Endodermal cell (in vitro differentiated cells): ENCODE results near the gene KCNH8. TPM values are rescaled to one million over a fixed set of nuclear protein-coding genes. Genes with fewer than 3 reads are reported as not detected.

ENCODE experiments used
- DNase-seq: peaks from one replicate; pipeline ENCODE4 v3.0.0-alpha.2; 2017
- H3K27ac ChIP-seq: 2 replicates; pipeline ENCODE4 v1.5.1; 2013; ENCODE audit warnings: mild to moderate bottlenecking, low read depth, low read length, moderate library complexity
- H3K27me3 ChIP-seq: 2 replicates; pipeline ENCODE4 v1.6.1; 2013; ENCODE audit warnings: mild to moderate bottlenecking, low read length, moderate library complexity; ENCODE audit not compliant: insufficient read depth, control insufficient read depth, poor library complexity, severe bottlenecking
- H3K36me3 ChIP-seq: 2 replicates; pipeline ENCODE4 v1.7.0; 2013; ENCODE audit warnings: mild to moderate bottlenecking, low read length, moderate library complexity; ENCODE audit not compliant: control insufficient read depth, insufficient read depth
- H3K4me1 ChIP-seq: one replicate; pipeline ENCODE4 v1.7.0; 2013; ENCODE audit warnings: low read length; ENCODE audit not compliant: control insufficient read depth, insufficient read depth
- H3K4me3 ChIP-seq: 2 replicates; pipeline ENCODE4 v1.5.1; 2013; ENCODE audit warnings: mild to moderate bottlenecking, low read length, moderate library complexity
- H3K9ac ChIP-seq: 2 replicates; pipeline ENCODE4 v1.6.1; 2013; ENCODE audit warnings: mild to moderate bottlenecking, low read length, moderate library complexity; ENCODE audit not compliant: poor library complexity, severe bottlenecking; ENCODE audit errors: extremely low read depth
- H3K9me3 ChIP-seq: 2 replicates; pipeline ENCODE4 v1.6.1; 2013; ENCODE audit warnings: mild to moderate bottlenecking, low read length, moderate library complexity; ENCODE audit not compliant: control insufficient read depth
- H3K27ac Mint-ChIP-seq: 2 replicates; pipeline ENCODE4 v1.8.0; 2020; ENCODE audit warnings: mixed read lengths
- H3K27me3 Mint-ChIP-seq: 2 replicates; pipeline ENCODE4 v1.8.0; 2021; ENCODE audit warnings: mild to moderate bottlenecking, mixed read lengths; ENCODE audit not compliant: insufficient read depth
- H3K36me3 Mint-ChIP-seq: 2 replicates; pipeline ENCODE4 v1.8.0; 2020; ENCODE audit warnings: low read depth, mixed read lengths
- H3K4me1 Mint-ChIP-seq: 2 replicates; pipeline ENCODE4 v1.8.0; 2020; ENCODE audit warnings: mixed read lengths
- H3K4me3 Mint-ChIP-seq: 2 replicates; pipeline ENCODE4 v1.8.0; 2020; ENCODE audit warnings: mild to moderate bottlenecking, moderate library complexity, mixed read lengths
- H3K9me3 Mint-ChIP-seq: 2 replicates; pipeline ENCODE4 v1.8.0; 2020; ENCODE audit warnings: mild to moderate bottlenecking, mixed read lengths
- WGBS, 2 experiments: methylation state at CpG; one replicate each; pipeline versions ENCODE4 v1.1.5 to v1.1.7; 2013; ENCODE audit warnings: missing lambda C conversion rate in 2 of 2, mixed read lengths in 1 of 2; ENCODE audit not compliant: insufficient coverage in 1 of 2, insufficient read length in 1 of 2; 5-methylcytosine and 5-hydroxymethylcytosine counted together
- total RNA-seq, 2 donors: library from RNA; stranded (reverse); fragmentation: NEBNext Ultra II Directional in 1 of 2; extraction: Animal tissue kit (Norgen Biotek cat#: 25700) in 1 of 2; gene quantifications; 2 replicates in 1 of 2; 3 replicates in 1 of 2; pipeline ENCODE4 v1.2.1, GENCODE V29; 2021
- TF ChIP-seq, protein P1 (sequence below): fragments of 200-600 bp; sonication (generic); conservative IDR thresholded peaks from 2 replicates; pipeline ENCODE4 v1.5.0; 2021; ENCODE audit warnings: antibody characterized with exemption, mild to moderate bottlenecking

Gene KCNH8
- total RNA-seq, 2 donors from 2014 or later, result 12.0 to 15.0 TPM

DNA sequence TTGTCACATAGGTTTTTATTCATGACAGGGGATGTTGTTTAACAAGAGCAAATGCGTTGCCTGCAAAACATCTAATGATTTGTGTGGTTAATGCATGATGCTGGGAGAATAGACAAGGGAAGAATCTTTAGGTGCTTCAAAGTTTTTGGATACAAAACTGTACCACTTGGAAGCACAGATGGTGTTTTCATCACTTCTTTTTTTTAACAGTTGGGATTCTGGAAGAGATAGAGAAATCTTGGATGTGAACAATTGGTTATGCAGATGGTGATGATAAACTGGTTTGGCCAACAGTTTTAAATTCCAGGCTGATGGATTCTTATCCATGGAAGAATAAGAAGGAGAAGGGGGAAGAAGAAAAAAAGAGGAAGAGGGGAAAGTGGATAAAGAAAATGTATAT, 379.4 kb downstream of the KCNH8 start:
- Histone ChIP-seq H3K9me3 (no peaks in the 10 kb centered on the region), H3K4me3 (no peak overlapping the region), H3K36me3 (peaks cover 30% of the 10 kb centered on the region), H3K4me1 (no peaks in the 10 kb centered on the region), H3K9ac (no peak overlapping the region), H3K27ac (no peak overlapping the region), H3K27me3 (no peaks in the 10 kb centered on the region)
- Mint-ChIP-seq H3K4me3 (no peak overlapping the region), H3K36me3 (peaks cover 2% of the 10 kb centered on the region), H3K4me1 (no peaks in the 10 kb centered on the region), H3K27me3 (no peaks in the 10 kb centered on the region), H3K27ac (no peak overlapping the region), H3K9me3 (no peaks in the 10 kb centered on the region)
- TF ChIP-seq, protein P1, sequence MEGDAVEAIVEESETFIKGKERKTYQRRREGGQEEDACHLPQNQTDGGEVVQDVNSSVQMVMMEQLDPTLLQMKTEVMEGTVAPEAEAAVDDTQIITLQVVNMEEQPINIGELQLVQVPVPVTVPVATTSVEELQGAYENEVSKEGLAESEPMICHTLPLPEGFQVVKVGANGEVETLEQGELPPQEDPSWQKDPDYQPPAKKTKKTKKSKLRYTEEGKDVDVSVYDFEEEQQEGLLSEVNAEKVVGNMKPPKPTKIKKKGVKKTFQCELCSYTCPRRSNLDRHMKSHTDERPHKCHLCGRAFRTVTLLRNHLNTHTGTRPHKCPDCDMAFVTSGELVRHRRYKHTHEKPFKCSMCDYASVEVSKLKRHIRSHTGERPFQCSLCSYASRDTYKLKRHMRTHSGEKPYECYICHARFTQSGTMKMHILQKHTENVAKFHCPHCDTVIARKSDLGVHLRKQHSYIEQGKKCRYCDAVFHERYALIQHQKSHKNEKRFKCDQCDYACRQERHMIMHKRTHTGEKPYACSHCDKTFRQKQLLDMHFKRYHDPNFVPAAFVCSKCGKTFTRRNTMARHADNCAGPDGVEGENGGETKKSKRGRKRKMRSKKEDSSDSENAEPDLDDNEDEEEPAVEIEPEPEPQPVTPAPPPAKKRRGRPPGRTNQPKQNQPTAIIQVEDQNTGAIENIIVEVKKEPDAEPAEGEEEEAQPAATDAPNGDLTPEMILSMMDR, result no peak
- DNase-seq, result no peak
- 94 to 100% methylated on average over 1 of the region's 1 CpG for WGBS, 2 experiments

- Mint-ChIP-seq H3K9me3 (no peaks in the 10 kb centered on the region), H3K4me3 (no peak overlapping the region), H3K4me1 (no peaks in the 10 kb centered on the region), H3K27me3 (no peaks in the 10 kb centered on the region), H3K27ac (no peak overlapping the region), H3K36me3 (peaks cover 2% of the 10 kb centered on the region)
- Histone ChIP-seq H3K9me3 (no peaks in the 10 kb centered on the region), H3K4me3 (no peak overlapping the region), H3K4me1 (no peaks in the 10 kb centered on the region), H3K27ac (no peak overlapping the region), H3K9ac (no peak overlapping the region), H3K36me3 (peaks cover 18% of the 10 kb centered on the region), H3K27me3 (no peaks in the 10 kb centered on the region)
- WGBS, 2 experiments, result 88 to 91% methylated on average over 1 of the region's 1 CpG
- no peak for DNase-seq
- TF ChIP-seq, protein P1, result no peak
These were observed 383.1 kb downstream of the KCNH8 start for GRCh38 chr3:19531426-19531825.

GRCh38 chr3:19539518-19540392, 391.4 kb downstream of the KCNH8 start:
- Mint-ChIP-seq H3K4me3 (no peak overlapping the region), H3K27ac (no peak overlapping the region), H3K4me1 (no peaks in the 10 kb centered on the region), H3K27me3 (no peaks in the 10 kb centered on the region), H3K9me3 (no peaks in the 10 kb centered on the region), H3K36me3 (no peaks in the 10 kb centered on the region)
- H3K27ac ChIP-seq, result no peak overlapping the region
- DNase-seq, result no peak
- H3K27me3 ChIP-seq, result no peaks in the 10 kb centered on the region
- no peak overlapping the region for H3K4me3 ChIP-seq
- H3K4me1 ChIP-seq, result no peaks in the 10 kb centered on the region
- H3K9ac ChIP-seq, result no peak overlapping the region
- H3K9me3 ChIP-seq, result no peaks in the 10 kb centered on the region
- no peaks in the 10 kb centered on the region for H3K36me3 ChIP-seq
- 86 to 89% methylated on average over 1 to 2 of the region's 2 CpGs for WGBS, 2 experiments
- TF ChIP-seq, protein P1, result no peak
